ENCODE data around the gene KRT6A.

KRT6A gene

GRCh38 chr12:52517888-52518287 lies 24.8 kb upstream of the KRT6A start:
- Histone ChIP-seq H3K9me2 (replicated peaks; ENCODE audit: insufficient read depth, low read length) (no peaks in the 10 kb centered on the region), H3K4me3 (ENCODE audit: low read length) (no peak overlapping the region), H3K79me2 (ENCODE audit: low read length) (no peaks in the 10 kb centered on the region), H3K4me2 (ENCODE audit: low read depth, low read length) (no peak overlapping the region), H4K20me1 (ENCODE audit: insufficient read depth, low read length) (no peaks in the 10 kb centered on the region), H3F3A (ENCODE audit: insufficient read depth, low read length) (no peaks in the 10 kb centered on the region), H3K9me3 (replicated peaks; ENCODE audit: insufficient read depth, low read length) (no peaks in the 10 kb centered on the region), H3K27ac (ENCODE audit: low read length) (no peak overlapping the region), H3K27me3 (replicated peaks; ENCODE audit: insufficient read depth, low read length) (peaks cover 67% of the 10 kb centered on the region), H3K36me3 (replicated peaks; ENCODE audit: insufficient read depth, low read length) (no peaks in the 10 kb centered on the region), H3K4me1 (ENCODE audit: low read length) (no peaks in the 10 kb centered on the region), H3K9ac (ENCODE audit: low read length) (no peak overlapping the region), H2AFZ (ENCODE audit: low read length) (no peak overlapping the region)
- TF ChIP-seq EZH2phosphoT487 (IDR thresholded peaks at IDR 0.05; ENCODE audit: low read length) (no peak), EZH2 (optimal IDR thresholded peaks at IDR 0.05; ENCODE audit: low read depth, low read length) (no peak), CTCF (IDR thresholded peaks at IDR 0.05; ENCODE audit: low read length) (no peak)
- DNase-seq = no peak

GRCh38 chr12:52517005-52517835 lies 24.2 kb upstream of the KRT6A start:
- Histone ChIP-seq H3K9me2 (replicated peaks; ENCODE audit: insufficient read depth, low read length) (no peaks in the 10 kb centered on the region), H3K79me2 (ENCODE audit: low read length) (no peaks in the 10 kb centered on the region), H3K4me3 (ENCODE audit: low read length) (no peak overlapping the region), H3K4me2 (ENCODE audit: low read depth, low read length) (no peak overlapping the region), H3K9ac (ENCODE audit: low read length) (no peak overlapping the region), H2AFZ (ENCODE audit: low read length) (no peak overlapping the region), H3K27me3 (replicated peaks; ENCODE audit: insufficient read depth, low read length) (peaks cover 64% of the 10 kb centered on the region), H3K27ac (ENCODE audit: low read length) (no peak overlapping the region), H3K4me1 (ENCODE audit: low read length) (no peaks in the 10 kb centered on the region), H3K36me3 (replicated peaks; ENCODE audit: insufficient read depth, low read length) (no peaks in the 10 kb centered on the region), H3F3A (ENCODE audit: insufficient read depth, low read length) (no peaks in the 10 kb centered on the region), H4K20me1 (ENCODE audit: insufficient read depth, low read length) (no peaks in the 10 kb centered on the region), H3K9me3 (replicated peaks; ENCODE audit: insufficient read depth, low read length) (no peaks in the 10 kb centered on the region)
- no peak for DNase-seq
- TF ChIP-seq EZH2phosphoT487 (IDR thresholded peaks at IDR 0.05; ENCODE audit: low read length) (no peak), CTCF (IDR thresholded peaks at IDR 0.05; ENCODE audit: low read length) (no peak), EZH2 (optimal IDR thresholded peaks at IDR 0.05; ENCODE audit: low read depth, low read length) (no peak)

- Histone ChIP-seq H3F3A (ENCODE audit: insufficient read depth, low read length) (no peaks in the 10 kb centered on the region), H3K27me3 (replicated peaks; ENCODE audit: insufficient read depth, low read length) (peaks cover 55% of the 10 kb centered on the region), H3K4me3 (ENCODE audit: low read length) (no peak overlapping the region), H3K9me3 (replicated peaks; ENCODE audit: insufficient read depth, low read length) (no peaks in the 10 kb centered on the region), H3K36me3 (replicated peaks; ENCODE audit: insufficient read depth, low read length) (no peaks in the 10 kb centered on the region), H3K4me2 (ENCODE audit: low read depth, low read length) (no peak overlapping the region), H3K9me2 (replicated peaks; ENCODE audit: insufficient read depth, low read length) (no peaks in the 10 kb centered on the region), H3K27ac (ENCODE audit: low read length) (no peak overlapping the region), H3K4me1 (ENCODE audit: low read length) (no peaks in the 10 kb centered on the region), H3K79me2 (ENCODE audit: low read length) (no peaks in the 10 kb centered on the region), H3K9ac (ENCODE audit: low read length) (no peak overlapping the region), H4K20me1 (ENCODE audit: insufficient read depth, low read length) (no peaks in the 10 kb centered on the region), H2AFZ (ENCODE audit: low read length) (no peak overlapping the region)
- TF ChIP-seq EZH2phosphoT487 (IDR thresholded peaks at IDR 0.05; ENCODE audit: low read length) (no peak), CTCF (IDR thresholded peaks at IDR 0.05; ENCODE audit: low read length) (no peak), EZH2 (optimal IDR thresholded peaks at IDR 0.05; ENCODE audit: low read depth, low read length) (no peak)
- DNase-seq = no peak
These were observed 23.1 kb upstream of the KRT6A start for GRCh38 chr12:52515927-52516831.

Measured in MM.1S (cell line).